Central memory CD8-positive, alpha-beta T cell (primary cell): ENCODE measurements around the gene MISP.
A peak's percentile ranks its signal among the peaks of the same experiment; 100 is the strongest.
"Not testable (repeated sequence)": the region's sequence is repeated elsewhere in the genome, so short reads cannot be mapped to it uniquely, and the experiment has no call there.

Source experiments
- ATAC-seq: fragments of 150-1000 bp; cut with Tn5 transposase; replicated peaks from 2 replicates; pipeline ENCODE4 v1.10.0; 2022; ENCODE audit warnings: mild to moderate bottlenecking, moderate FRiP score, moderate number of reproducible peaks; ENCODE audit not compliant: poor library complexity, severe bottlenecking; ENCODE audit errors: extremely low read depth
- DNase-seq, 2 donors: peaks; one replicate each; pipeline ENCODE4 v3.0.0; 2021; ENCODE audit warnings: low spot score in 2 of 2
- H3K27ac Mint-ChIP-seq: one replicate; pipeline ENCODE4 v1.8.0; 2022; ENCODE audit warnings: low read depth, mild to moderate bottlenecking, moderate library complexity, mixed read lengths
- H3K27me3 Mint-ChIP-seq: one replicate; pipeline ENCODE4 v1.8.0; 2022; ENCODE audit warnings: mixed read lengths
- H3K36me3 Mint-ChIP-seq: one replicate; pipeline ENCODE4 v1.8.0; 2022; ENCODE audit warnings: mild to moderate bottlenecking, moderate library complexity, mixed read lengths; ENCODE audit not compliant: insufficient read depth
- H3K4me1 Mint-ChIP-seq: one replicate; pipeline ENCODE4 v1.8.0; 2022; ENCODE audit warnings: mixed read lengths
- H3K4me3 Mint-ChIP-seq: one replicate; pipeline ENCODE4 v1.8.0; 2022; ENCODE audit warnings: mild to moderate bottlenecking, moderate library complexity, mixed read lengths
- H3K9me3 Mint-ChIP-seq: one replicate; pipeline ENCODE4 v1.8.0; 2022; ENCODE audit warnings: mixed read lengths

The MISP gene

GRCh38 chr19:729564-729963 lies 21.3 kb upstream of the MISP start:
- ATAC-seq, H3K27me3 Mint-ChIP-seq, H3K27ac Mint-ChIP-seq, H3K4me3 Mint-ChIP-seq, H3K36me3 Mint-ChIP-seq, DNase-seq, H3K9me3 Mint-ChIP-seq: not testable (repeated sequence)
- H3K4me1 Mint-ChIP-seq: peaks cover 14% of the 10 kb centered on the region

- ATAC-seq (no peak), DNase-seq (no peak)
- Mint-ChIP-seq H3K4me3 (no peak overlapping the region), H3K4me1 (peaks cover 14% of the 10 kb centered on the region), H3K36me3 (peaks cover 7% of the 10 kb centered on the region), H3K27me3 (no peaks in the 10 kb centered on the region), H3K27ac (no peak overlapping the region), H3K9me3 (no peaks in the 10 kb centered on the region)
Observed at GRCh38 chr19:729965-730668, 20.8 kb upstream of the MISP start.

- H3K36me3 Mint-ChIP-seq: peaks cover 7% of the 10 kb centered on the region
- H3K9me3 Mint-ChIP-seq: no peaks in the 10 kb centered on the region
- ATAC-seq (no peak), DNase-seq (no peak)
- peaks cover 14% of the 10 kb centered on the region for H3K4me1 Mint-ChIP-seq
- no peaks in the 10 kb centered on the region for H3K27me3 Mint-ChIP-seq
- no peak overlapping the region for H3K4me3 Mint-ChIP-seq
- H3K27ac Mint-ChIP-seq: no peak overlapping the region
Observed at GRCh38 chr19:731000-731399, 19.9 kb upstream of the MISP start.

GRCh38 chr19:732148-733069 lies 18.5 kb upstream of the MISP start:
- Mint-ChIP-seq H3K36me3 (peaks cover 7% of the 10 kb centered on the region), H3K4me3 (no peak overlapping the region), H3K4me1 (peaks cover 14% of the 10 kb centered on the region), H3K27me3 (peaks cover 6% of the 10 kb centered on the region), H3K9me3 (no peaks in the 10 kb centered on the region), H3K27ac (no peak overlapping the region)
- DNase-seq (no peak), ATAC-seq (no peak)

- no peak overlapping the region for H3K4me3 Mint-ChIP-seq
- DNase-seq (no peak), ATAC-seq (no peak)
- H3K27me3 Mint-ChIP-seq: peaks cover 11% of the 10 kb centered on the region
- H3K27ac Mint-ChIP-seq: no peak overlapping the region
- peaks cover 11% of the 10 kb centered on the region for H3K36me3 Mint-ChIP-seq
- H3K4me1 Mint-ChIP-seq: peaks cover 14% of the 10 kb centered on the region
- no peaks in the 10 kb centered on the region for H3K9me3 Mint-ChIP-seq
Observed at GRCh38 chr19:734716-735115, 16.2 kb upstream of the MISP start.

GRCh38 chr19:736125-736524 lies 14.8 kb upstream of the MISP start:
- Mint-ChIP-seq H3K27me3 (peaks cover 11% of the 10 kb centered on the region), H3K27ac (no peak overlapping the region), H3K9me3 (no peaks in the 10 kb centered on the region), H3K4me1 (peaks cover 14% of the 10 kb centered on the region), H3K36me3 (peaks cover 15% of the 10 kb centered on the region), H3K4me3 (no peak overlapping the region)
- DNase-seq (no peak), ATAC-seq (no peak)

GRCh38 chr19:737591-738093 lies 13.3 kb upstream of the MISP start:
- Mint-ChIP-seq H3K27ac (no peak overlapping the region), H3K27me3 (peaks cover 11% of the 10 kb centered on the region), H3K36me3 (peaks cover 15% of the 10 kb centered on the region), H3K9me3 (no peaks in the 10 kb centered on the region), H3K4me1 (peaks cover 14% of the 10 kb centered on the region), H3K4me3 (no peak overlapping the region)
- peak; percentile 65 for ATAC-seq
- peak; percentile 35 to 43 for DNase-seq

GRCh38 chr19:738509-739128 lies 12.3 kb upstream of the MISP start:
- no peak for DNase-seq
- H3K9me3 Mint-ChIP-seq: no peaks in the 10 kb centered on the region
- peaks cover 11% of the 10 kb centered on the region for H3K27me3 Mint-ChIP-seq
- no peak for ATAC-seq
- H3K4me1 Mint-ChIP-seq: peaks cover 7% of the 10 kb centered on the region
- H3K4me3 Mint-ChIP-seq: no peak overlapping the region
- H3K36me3 Mint-ChIP-seq: peaks cover 15% of the 10 kb centered on the region
- H3K27ac Mint-ChIP-seq: no peak overlapping the region

- no peak overlapping the region for H3K27ac Mint-ChIP-seq
- no peak overlapping the region for H3K4me3 Mint-ChIP-seq
- peaks cover 10% of the 10 kb centered on the region for H3K36me3 Mint-ChIP-seq
- peaks cover 11% of the 10 kb centered on the region for H3K27me3 Mint-ChIP-seq
- H3K9me3 Mint-ChIP-seq: no peaks in the 10 kb centered on the region
- DNase-seq: no peak
- no peak for ATAC-seq
- H3K4me1 Mint-ChIP-seq: no peaks in the 10 kb centered on the region
Observed at GRCh38 chr19:739998-740715, 10.8 kb upstream of the MISP start.

- H3K27me3 Mint-ChIP-seq: peaks cover 11% of the 10 kb centered on the region
- ATAC-seq, H3K4me1 Mint-ChIP-seq, H3K27ac Mint-ChIP-seq, H3K36me3 Mint-ChIP-seq, DNase-seq, H3K9me3 Mint-ChIP-seq, H3K4me3 Mint-ChIP-seq: not testable (repeated sequence)
Observed at GRCh38 chr19:740816-741505, 10.0 kb upstream of the MISP start.

- H3K9me3 Mint-ChIP-seq: no peaks in the 10 kb centered on the region
- ATAC-seq: no peak
- peaks cover 11% of the 10 kb centered on the region for H3K27me3 Mint-ChIP-seq
- no peak overlapping the region for H3K4me3 Mint-ChIP-seq
- peaks cover 10% of the 10 kb centered on the region for H3K36me3 Mint-ChIP-seq
- H3K27ac Mint-ChIP-seq: no peak overlapping the region
- H3K4me1 Mint-ChIP-seq: no peaks in the 10 kb centered on the region
- DNase-seq: no peak
Observed at GRCh38 chr19:741506-742131, 9.3 kb upstream of the MISP start.
